Skin of body (tissue), 2 donors: ENCODE data around the gene SCN11A. TPM values are rescaled to one million over a fixed set of nuclear protein-coding genes. Genes with fewer than 3 reads are reported as not detected.
"Not testable (repeated sequence)": the region's sequence is repeated elsewhere in the genome, so short reads cannot be mapped to it uniquely, and the experiment has no call there.

ENCODE experiments used
- DNase-seq: peaks from one replicate; lab custom pipeline; 2025; lab: John Stamatoyannopoulos, UW
- total RNA-seq: library from RNA; depleted of rRNA; stranded (reverse); fragments of >200 nt; gene quantifications from one replicate; pipeline ENCODE4 v1.2.3, GENCODE V29; 2014

SCN11A gene
- total RNA-seq, 1 donor from 2014 or later: 1.9 TPM

DNA sequence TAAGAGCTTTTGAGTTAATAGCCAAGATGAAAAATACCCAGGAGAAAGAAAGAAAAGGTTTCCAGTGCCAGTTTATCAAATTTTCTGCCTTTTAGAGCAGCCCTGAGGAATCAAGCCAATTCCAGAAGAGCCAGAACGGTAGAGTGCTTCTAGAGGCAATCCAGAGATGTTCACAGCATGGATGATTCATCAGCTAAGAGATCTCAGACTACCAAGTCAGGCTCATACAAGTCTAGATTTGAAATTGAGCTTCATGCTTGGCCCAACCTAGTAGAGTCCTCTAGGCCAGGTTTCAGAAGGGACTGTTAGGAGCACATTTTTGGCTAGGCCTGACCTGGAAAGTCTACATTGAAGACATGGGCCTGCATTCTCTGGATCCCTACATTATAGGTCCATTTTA lies 15.5 kb upstream of the SCN11A start:
- DNase-seq: no peak

DNA sequence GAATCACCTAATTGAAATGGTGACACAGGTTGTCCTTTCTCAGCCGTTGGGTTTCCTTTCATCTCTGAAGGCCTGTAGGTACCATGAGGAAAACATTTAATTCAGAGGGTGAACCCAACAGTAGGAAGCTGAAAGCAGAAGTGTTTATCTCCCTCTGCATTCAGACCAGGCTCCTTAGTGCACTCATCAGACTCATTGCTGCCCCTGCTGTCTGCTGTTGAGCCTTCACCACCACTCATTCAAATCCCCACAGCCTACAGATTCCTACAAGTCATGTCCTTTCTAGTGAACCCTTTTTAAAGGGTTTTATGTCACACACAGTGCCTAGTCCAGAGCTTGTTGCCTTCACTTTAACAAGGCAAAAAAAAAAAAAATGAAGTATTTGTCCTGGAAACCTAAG lies 13.5 kb upstream of the SCN11A start:
- DNase-seq: no peak

DNA sequence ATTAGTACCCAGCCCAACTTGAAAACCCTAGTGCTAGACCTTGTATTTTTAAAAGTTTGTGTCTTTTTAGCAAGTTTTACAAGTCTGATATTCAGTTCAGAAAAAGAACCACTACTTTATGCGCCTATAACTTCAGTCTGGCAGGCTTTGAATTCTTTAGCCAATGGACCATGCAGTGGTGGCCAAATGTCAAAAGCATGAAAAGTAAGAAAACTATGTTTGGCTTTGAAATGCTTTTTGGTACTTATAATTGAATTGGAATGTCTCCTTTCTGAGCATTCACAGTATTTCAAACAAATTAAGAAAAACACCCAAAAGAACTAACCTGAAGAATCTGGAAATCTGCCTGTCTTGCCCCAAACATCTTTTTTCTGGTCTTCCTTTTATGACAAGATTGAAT lies 12.9 kb upstream of the SCN11A start:
- DNase-seq: no peak

DNA sequence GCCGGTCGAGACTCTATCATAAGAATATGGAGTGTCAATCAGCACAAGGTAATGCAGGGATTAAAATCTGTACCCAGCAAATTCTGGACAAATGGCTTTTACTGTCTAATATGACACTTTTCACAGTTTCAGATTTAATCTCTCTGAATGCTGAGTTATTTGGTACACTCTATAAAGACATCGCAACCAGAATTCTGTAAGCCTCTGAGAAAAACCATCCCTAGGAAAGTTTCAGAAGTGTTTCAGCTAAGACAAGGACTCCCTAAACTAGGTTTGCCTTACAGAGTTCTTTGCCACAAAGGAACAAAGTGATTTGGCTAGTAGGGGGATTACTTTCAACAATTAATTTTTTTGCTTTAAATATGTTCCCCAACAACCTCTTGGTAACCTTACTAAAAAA lies 11.4 kb upstream of the SCN11A start:
- no peak for DNase-seq

DNA sequence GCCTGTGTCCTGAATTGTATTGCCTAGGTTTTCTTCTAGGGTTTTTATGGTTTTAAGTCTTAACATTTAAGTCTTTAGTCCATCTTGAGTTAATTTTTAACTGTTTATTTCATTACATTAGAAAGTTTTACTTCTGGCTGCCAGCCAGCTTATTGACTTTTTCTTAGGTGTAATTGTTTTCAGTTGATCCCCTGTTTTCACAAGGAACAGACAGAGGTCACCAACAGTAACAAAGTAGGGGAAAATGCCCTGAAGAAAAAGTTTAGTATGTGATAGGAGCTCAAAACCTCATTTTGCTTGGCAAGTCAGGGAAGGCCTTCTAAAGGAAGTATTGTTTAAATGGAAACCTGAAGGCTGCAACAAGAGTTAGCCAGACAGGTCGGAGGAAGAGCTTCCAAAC lies 10.4 kb upstream of the SCN11A start:
- no peak for DNase-seq

DNA sequence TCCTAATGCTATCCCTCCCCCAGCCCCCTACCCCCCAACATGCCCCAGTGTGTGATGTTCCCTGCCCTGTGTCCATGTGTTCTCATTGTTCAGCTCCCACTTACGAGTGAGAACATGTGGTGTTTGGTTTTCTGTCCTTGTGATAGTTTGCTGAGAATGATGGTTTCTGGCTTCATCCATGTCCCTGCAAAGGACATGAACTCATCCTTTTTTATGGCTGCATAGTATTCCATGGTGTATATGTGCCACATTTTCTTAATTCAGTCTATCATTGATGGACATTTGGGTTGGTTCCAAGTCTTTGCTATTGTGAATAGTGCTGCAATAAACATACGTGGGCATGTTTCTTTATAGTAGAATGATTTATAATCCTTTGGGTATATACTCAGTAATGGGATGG lies 9.5 kb upstream of the SCN11A start:
- not testable (repeated sequence) for DNase-seq

DNA sequence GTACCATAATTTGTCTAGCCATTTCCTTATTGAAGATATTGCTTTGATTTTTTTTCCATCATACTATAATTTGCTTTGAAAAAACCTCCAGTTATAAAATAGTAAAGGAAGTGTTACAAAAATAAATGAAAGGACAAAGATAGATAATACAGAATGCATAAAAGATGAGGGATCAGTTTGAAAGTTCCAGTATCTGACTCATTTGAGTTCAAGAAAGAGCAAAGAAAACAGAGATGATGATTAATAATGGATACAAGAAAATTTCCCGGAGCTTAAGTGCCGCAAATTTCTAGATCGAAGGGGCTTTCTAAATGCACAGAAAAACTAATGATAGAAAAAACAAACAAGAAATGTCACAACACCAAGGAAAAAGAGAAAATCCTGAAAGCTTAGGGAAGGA lies 4.4 kb upstream of the SCN11A start:
- no peak for DNase-seq

DNA sequence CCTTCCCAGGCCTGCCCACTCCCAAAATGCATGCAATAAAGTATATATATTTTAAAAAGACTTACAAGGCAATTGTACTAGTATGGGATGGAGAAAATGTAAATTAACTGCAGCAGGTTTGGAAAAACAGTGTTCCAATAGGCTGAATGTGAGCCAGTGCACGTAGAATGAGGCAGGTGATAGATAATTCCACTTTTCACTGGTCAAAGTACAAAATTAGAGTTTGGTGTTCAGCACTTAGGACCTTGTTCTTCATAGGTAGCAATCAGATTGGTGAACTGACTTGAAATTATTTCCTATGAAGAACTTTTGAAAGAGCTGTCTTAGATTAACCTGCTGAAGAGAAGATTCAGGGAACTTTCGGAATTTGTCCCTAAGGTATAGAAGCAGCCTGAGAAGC lies 2.0 kb upstream of the SCN11A start:
- no peak for DNase-seq

DNA sequence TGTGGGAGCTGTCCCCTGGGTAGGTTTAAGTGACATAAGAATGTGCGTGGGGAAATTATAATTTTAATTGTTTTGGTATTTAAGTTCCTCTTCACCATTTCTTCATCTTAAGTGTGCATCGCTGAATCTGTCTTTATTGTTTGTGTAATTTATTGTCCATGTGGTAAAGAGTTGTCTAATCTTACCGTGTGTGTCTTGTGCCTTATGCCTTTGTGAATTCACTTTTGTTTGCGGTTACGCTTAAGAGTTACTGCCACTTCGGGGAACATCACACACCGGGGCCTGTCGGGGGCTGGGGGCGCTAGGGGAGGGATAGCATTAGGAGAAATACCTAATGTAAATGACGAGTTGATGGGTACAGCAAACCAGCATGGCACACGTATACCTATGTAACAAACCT lies 839 bp upstream of the SCN11A start:
- DNase-seq: no peak

DNA sequence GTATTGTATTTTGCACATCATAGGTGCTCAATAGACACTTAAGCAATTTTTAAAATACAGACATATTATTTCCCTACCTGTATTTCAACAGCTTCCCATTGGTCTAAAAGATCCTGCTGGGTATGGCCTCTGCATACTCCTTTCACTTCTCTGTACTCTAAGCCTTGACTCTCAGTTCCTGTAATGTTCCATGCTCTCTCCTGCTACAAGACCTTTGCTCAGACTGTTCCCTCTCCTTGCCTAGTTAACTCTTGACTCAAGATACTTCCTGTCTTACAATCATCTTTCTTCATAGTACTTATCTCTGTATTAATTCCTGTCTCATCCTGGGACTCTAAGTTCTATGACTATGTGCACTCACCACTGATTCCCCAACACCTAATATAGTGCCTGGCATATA lies 1.7 kb downstream of the SCN11A start:
- DNase-seq: no peak

DNA sequence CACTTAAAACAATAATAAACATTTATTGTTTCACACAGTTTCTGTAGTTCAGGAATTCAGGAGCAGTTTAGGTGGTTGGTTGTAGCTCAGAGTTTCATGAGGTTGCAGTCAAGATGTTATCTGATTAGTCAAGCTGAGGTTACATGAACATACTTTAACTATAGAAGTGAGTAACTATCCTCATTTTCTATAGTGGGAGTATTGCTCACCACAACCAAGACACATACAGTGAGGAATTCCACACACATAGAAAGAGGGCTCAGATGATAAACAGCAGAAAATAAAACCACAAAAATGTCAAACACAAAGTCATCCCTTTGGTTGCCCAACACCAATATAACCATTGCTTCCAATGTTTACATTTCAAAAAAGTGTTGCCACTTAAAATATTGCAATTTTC lies 13.6 kb downstream of the SCN11A start:
- DNase-seq: no peak

DNA sequence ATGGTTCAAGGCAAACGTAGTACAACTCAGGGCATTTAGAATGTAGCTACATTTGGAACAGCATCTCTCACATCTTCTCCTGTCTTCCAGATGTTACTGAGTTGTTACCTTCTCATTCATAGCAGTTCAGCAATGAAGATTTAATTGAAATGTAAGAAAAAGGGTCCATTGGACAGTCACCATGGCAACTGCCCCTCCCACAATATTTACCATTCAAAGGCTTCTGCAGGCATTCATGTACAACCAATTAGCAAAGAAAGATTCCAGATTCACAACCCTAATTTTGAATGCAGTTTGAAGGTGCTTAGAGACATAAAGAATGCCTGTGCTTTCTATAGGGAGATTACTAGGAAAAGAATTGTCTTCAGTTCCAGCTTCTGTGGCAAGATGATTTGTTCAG lies 22.2 kb downstream of the SCN11A start:
- DNase-seq: no peak

DNA sequence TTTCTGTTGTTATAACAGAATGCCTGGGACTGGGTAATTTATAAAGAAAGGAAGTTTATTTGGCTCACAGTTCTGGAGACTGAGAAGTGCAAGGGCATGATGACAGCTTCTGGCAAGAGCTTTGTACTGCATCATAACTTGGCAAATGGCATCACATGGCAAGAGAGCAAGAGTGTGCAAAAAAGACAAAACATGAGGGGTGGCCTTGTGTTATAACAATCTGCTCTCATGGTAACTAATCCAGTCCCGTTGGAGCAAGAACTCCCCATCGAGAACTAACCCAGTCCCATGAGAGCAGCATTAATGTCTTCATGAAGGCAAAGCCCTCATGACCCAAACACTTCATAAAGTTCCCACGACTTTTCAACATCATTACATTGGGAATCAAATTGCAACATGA lies 23.2 kb downstream of the SCN11A start:
- DNase-seq: no peak

DNA sequence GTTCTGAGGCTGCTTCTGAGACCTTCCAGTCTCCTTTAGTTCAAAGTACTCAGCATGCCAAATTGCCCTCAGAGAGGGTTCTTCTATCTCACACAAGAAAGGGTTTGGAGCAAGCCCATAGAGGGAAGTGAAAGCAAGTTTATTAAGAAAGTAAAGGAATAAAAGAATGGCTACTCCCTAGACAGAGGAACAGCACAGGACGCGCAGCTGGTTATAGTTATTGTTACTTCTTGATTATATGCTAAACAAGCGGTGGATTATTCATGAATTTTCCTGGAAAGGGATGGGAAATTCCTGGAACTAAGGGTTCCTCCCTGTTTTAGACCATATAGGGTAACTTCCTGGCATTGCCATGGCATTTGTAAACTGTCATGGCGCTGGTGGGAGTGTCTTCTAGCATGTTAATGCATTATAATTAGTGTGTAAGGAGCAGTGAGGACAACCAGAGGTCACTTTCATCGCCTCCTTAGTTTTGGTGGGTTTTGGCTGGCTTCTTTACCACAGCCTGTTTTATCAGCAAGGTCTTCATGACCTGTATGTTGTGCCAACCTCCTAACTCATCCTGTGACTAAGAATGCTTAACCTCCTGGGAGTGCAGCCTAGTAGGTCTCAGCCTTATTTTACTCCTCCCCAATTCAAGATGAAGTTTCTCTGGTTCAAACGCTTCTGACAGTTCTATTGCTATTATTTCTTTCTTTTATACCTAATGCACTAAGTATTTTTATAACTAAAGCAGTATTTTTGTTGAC lies 26.3 kb downstream of the SCN11A start:
- DNase-seq: no peak

DNA sequence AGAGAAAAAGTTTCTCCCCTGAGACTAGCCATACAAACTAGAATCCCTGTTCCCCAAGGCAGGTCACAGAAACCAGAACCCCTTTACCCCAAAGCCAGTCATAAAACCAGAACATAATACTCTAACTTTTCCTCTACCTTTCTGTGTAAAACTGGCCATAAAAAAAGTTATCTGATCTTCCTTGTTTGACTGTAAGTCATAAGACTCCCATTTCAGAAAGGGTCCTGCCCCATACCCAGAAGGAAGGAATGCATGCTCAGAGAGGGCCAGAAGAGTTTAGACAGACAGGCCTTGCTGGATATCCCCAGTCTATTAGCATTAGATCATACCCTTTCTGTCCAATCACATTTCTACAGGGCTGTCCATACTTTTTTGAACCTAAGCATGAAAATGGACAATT lies 27.2 kb downstream of the SCN11A start:
- no peak for DNase-seq

DNA sequence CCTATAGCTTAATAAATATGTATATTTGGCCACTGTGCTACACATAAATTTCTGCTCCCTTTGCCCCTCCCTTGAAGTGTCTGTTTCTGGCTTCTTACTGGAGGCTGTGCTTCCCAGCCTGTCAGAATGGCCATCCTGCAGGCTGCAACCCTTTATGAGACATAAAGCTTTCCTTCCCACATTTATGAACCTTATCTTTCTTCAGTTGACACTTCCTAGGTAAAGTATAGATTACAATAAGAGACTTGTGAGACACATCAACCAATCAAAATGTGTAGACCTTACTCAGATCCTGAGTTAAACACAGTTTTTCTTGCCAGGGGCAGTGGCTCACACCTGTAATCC lies 29.5 kb downstream of the SCN11A start:
- no peak for DNase-seq

DNA sequence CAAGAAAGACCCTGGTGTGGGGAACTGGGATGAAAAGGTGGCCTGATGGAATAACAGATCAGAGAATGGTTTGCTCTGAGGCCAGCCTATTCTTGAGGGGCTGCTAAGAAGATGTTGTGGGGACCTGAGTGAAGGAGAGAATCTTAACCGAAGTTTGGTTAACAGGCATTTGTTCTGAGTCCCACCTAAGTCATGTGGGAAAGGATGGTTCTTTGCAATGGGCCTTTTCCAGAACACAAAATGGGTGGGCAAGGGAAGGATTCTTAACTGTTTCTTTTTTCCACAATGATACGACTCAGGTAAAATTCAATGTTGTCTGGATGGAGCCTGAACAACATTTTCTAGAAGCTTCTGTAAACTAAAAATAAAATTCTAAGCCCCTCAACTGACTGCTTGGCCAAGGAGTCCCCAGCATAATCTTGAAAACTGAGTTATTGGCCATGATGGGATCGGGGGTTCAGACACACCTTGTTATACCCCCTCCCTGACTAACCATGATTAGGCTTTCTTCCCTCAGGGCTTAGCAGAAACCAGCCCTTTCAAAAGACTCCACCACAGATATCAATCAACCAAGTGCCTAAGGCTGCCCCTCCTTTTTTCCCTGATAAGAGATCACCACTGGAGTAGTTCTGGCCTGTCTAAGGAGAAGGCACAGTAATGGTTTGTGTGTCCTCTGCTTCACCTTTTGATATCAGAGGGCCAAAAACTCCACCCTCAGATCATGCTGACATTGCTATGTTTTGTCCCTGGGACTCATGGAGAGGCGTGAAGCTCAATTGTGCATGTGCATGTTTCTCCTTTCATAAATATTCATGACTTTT lies 30.1 kb downstream of the SCN11A start:
- no peak for DNase-seq

DNA sequence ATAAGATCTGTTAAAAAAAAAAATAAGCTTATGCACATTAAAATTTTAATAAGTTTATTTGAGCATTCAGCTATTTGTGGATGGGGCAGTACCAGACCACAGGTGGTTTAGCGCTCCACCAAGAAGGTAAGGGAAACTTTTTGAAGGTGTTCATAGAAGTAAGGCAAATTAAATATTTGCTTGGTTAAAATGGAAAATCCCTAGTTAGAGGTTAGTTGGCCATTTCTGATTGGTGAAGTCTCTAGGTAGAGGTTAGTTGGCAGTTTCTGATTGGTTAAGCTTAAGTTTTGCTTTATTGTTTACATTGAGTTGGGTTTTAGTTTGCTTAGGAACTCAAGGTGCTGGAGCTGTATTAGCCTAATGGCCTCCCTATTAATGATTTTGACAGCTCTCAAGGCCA lies 30.7 kb downstream of the SCN11A start:
- no peak for DNase-seq

DNA sequence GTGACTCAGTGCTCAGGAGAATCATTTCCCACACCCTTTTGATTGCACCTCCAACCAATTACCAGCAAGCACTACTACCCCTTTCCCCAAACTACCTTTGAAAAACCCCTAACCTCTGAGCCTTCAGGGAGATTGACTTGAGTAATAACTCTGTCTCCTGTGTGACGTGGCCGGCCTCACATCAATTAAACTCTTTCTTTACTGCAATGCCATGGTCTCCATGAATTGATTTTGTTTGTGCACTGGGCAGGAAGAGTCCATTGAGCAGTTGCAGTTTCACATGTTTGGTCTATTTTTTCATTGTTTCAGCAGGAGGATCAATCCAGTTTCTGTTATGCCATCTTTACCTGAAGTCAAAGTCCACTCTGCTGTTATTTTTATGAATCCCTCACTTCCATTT lies 32.4 kb downstream of the SCN11A start:
- no peak for DNase-seq

DNA sequence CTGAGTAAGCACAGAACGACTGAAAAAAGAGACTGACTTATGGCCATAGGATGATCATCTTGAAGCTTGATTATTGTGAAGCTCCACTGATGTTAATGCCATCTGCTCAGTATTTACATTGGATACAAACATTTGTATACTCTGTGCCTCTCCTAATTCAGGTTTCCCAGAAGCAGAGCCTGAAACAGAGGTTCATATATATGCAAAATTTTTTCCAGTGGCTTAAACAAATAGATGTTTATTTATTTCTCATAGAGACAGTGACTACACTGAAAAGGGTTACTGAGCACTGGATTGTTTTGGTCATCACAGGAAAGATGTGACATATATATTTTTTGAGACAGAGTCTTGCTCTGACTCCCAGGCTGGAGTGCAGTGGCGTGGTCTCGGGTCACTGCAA lies 36.3 kb downstream of the SCN11A start:
- DNase-seq: no peak

DNA sequence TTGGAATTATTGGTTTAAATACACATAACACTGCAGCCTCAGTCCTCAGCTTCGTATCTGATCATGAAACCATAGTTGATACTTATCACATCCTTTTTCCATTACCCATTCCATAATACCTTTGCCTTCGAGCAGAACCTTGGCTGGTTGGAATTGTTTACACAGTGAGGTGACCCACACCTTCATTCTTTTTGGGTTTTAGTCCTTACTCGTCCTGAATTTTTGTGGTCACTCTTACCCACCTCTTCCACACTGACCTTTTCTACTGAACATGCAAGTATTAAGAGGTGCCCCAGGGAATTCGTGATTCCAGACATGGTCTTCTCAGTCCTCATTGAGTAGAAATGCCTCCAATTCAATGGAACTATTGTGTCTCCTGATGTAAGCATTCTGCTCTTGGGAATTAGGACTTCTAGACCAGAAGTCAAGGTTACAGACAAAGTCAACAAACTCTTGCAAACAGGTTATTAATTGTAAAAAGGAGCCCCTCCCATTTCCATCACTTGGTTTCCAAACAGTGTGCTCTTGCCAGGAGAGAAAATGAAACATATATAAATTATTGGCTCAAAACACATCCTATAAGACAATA lies 37.7 kb downstream of the SCN11A start:
- DNase-seq: no peak

DNA sequence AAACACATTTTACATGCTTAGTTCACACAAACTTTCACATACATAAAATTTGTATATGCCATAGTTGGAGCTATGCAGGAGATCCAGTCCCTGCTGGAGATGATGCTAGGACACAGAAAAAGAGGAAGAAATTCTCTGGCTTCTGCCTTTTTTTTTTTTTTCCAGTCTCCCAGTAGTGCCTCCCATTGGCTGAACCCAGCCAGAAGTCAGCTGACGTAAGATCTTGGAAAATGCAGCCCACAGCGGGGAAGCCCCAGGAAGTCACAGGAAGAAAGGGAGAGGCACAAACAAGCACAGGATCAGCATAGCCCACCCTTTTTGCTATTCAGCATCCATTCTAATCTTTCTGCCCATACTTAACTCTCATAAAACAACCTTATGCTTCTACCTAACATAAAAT lies 38.5 kb downstream of the SCN11A start:
- DNase-seq: no peak

DNA sequence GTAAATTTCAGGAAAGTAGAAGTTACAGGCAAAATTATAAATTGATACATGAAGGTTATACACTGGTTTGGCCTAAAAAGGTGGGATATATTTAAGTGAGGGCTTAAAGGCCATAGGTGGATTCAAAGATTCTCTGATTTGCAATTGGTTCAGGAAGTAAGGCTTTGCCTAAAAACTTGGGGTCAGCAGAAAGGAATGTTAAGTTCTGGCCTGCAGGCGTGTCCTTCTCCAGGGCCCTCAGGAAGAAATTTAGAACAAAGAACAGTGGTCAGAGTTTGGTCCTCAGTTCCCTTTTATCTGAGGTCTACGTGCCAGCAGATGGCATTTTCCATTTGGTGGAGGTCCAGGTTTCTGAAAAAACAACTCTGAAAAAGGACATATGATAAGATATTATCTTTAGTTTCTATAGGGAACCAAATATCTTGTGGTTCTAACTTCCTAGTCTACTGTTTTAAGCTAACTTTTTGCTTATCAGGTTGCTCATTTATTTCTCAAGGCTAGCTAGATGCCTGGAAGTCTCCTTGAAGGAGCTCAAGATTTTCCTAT lies 40.5 kb downstream of the SCN11A start:
- no peak for DNase-seq
